Psoas muscle (tissue), 8 donors: ENCODE data around the gene ARSK. TPM values are rescaled to one million over a fixed set of nuclear protein-coding genes. Genes with fewer than 3 reads are reported as not detected.

ENCODE experiments used
- ATAC-seq, 4 donors: fragments of 200-7000 bp; cut with Tn5 transposase; one replicate each; pipeline ENCODE4 v1.9.1; 2020; ENCODE audit warnings: moderate library complexity in 3 of 4, mild to moderate bottlenecking in 2 of 4
- DNase-seq, 2 donors: peaks; one replicate each; pipeline ENCODE4 v3.0.0-alpha.2; 2020
- H3K27ac ChIP-seq: fragments of 200-600 bp; one replicate; pipeline ENCODE4 v1.8.0; 2022
- H3K27me3 ChIP-seq, 3 donors: fragments of 200-600 bp in 1 of 3; one replicate each; pipeline versions ENCODE4 v1.6.1 to v1.8.0; 2013 to 2022; ENCODE audit warnings: low read length in 2 of 3, mild to moderate bottlenecking in 2 of 3, moderate library complexity in 1 of 3; ENCODE audit not compliant: insufficient read depth in 3 of 3
- H3K36me3 ChIP-seq, 2 donors: fragments of 200-600 bp in 1 of 2; one replicate each; pipeline versions ENCODE4 v1.6.1 to v1.8.0; 2013 to 2022; ENCODE audit warnings: low read depth in 1 of 2, mild to moderate bottlenecking in 1 of 2, moderate library complexity in 1 of 2; ENCODE audit not compliant: insufficient read depth in 1 of 2
- H3K4me1 ChIP-seq: fragments of 200-600 bp; one replicate; pipeline ENCODE4 v1.8.0; 2022
- H3K4me3 ChIP-seq: fragments of 200-600 bp; one replicate; pipeline ENCODE4 v1.8.0; 2022; ENCODE audit warnings: mild to moderate bottlenecking
- H3K9me3 ChIP-seq: fragments of 200-600 bp; one replicate; pipeline ENCODE4 v1.8.0; 2022
- WGBS, 3 donors: extraction: QIAGEN DNeasy Blood & Tissue Kit; methylation state at CpG; one replicate each; pipeline versions ENCODE4 v1.1.6 to v1.1.7; 2013; 5-methylcytosine and 5-hydroxymethylcytosine counted together
- intact Hi-C, 2 donors: fragments of 100-400 bp; cut with DNase I; formaldehyde crosslinking; loops; one replicate each; pipeline versions ENCODE4 v1.11.0 to v1.14.2; 2022
- polyA plus RNA-seq, 3 donors: library from polyadenylated mRNA; stranded (reverse); fragments of 200-250 nt; gene quantifications; one replicate each; pipeline ENCODE4 v1.2.3, GENCODE V29; 2013
- total RNA-seq, 4 donors: library from RNA; stranded (reverse); fragmentation: NEBNext Ultra II Directional in 2 of 4; extraction: Animal tissue kit (Norgen Biotek cat#: 25700) in 2 of 4; gene quantifications; one replicate each; pipeline versions ENCODE4 v1.2.1 to v1.2.4, GENCODE V29; 2021 to 2023
- TF ChIP-seq, protein P1 (sequence below): fragments of 200-600 bp; IDR thresholded peaks from one replicate; pipeline ENCODE4 v1.8.0; 2022; ENCODE audit warnings: antibody characterized with exemption
- donor health status: healthy with polysubstance abuse.
- donor health status: DM: no; HTN: no; CAD: no; lungs with moderate emphysema.
- donor health status: Bipolar disorder and iron deficiency.
- donor health status: healthy.
- donor health status: DM: yes; HTN: yes; CAD: no.
- donor health status: DM: no; HTN: no; CAD: no.
- donor health status: DM: no; HTN: no; CAD: no.
- donor health status: DM: yes; HTN: yes; CAD: no.

The ARSK gene
- total and polyA plus RNA-seq, 7 donors: 1.6 to 8.5 (median 2.0) TPM

DNA sequence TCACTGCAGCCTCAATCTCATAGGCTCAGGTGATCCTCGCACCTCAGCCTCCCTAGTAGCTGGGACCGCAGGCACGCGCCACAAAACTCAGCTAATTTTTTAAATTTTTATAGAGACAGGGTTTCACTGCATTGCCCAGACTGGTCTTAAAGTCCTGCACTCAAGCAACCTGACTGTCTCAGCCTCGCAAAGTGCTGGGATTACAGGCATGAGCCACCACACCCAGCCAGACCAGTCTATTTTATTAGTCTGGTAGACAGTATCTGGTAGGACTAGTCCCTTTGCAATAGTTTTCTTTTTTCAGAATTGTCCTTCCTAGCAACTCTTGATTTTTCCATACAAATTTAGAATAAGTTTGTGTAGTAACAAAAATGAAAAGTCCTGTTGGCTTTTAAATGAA lies 50.9 kb downstream of the ARSK start:
- Histone ChIP-seq H3K4me3 (no peak overlapping the region), H3K9me3 (no peaks in the 10 kb centered on the region), H3K36me3 (peaks cover 0 to 13% of the 10 kb centered on the region in 2 donors), H3K27ac (no peak overlapping the region), H3K4me1 (no peaks in the 10 kb centered on the region), H3K27me3 (no peaks in the 10 kb centered on the region)
- no peak for ATAC-seq
- WGBS, 3 donors: 96 to 99% (median 99%) methylated on average over 5 of the region's 5 CpGs
- TF ChIP-seq, protein P1, sequence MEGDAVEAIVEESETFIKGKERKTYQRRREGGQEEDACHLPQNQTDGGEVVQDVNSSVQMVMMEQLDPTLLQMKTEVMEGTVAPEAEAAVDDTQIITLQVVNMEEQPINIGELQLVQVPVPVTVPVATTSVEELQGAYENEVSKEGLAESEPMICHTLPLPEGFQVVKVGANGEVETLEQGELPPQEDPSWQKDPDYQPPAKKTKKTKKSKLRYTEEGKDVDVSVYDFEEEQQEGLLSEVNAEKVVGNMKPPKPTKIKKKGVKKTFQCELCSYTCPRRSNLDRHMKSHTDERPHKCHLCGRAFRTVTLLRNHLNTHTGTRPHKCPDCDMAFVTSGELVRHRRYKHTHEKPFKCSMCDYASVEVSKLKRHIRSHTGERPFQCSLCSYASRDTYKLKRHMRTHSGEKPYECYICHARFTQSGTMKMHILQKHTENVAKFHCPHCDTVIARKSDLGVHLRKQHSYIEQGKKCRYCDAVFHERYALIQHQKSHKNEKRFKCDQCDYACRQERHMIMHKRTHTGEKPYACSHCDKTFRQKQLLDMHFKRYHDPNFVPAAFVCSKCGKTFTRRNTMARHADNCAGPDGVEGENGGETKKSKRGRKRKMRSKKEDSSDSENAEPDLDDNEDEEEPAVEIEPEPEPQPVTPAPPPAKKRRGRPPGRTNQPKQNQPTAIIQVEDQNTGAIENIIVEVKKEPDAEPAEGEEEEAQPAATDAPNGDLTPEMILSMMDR: no peak
- DNase-seq: no peak
- intact Hi-C loops: no loop called here

DNA sequence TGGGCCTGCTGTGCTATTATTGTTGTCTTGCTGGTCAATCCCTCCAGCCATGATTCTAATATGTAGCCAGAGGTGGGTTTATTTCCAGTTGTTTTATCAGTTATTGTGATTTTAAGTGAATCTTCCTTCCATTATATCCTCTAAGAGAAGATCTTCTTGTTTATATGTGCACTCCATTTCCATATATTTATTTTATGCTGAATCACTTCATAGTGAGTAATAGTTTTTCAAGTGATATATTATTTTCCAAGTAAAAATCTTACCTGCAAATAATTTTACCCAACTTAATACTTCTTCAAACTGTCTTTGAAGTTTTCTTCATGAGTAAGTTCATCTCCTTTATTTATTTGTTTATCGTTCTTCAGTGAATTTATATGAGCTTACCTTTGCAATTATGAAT lies 51.5 kb downstream of the ARSK start:
- no peaks in the 10 kb centered on the region for H3K4me1 ChIP-seq
- no peak overlapping the region for H3K4me3 ChIP-seq
- WGBS, 3 donors: 92 to 98% (median 95%) methylated on average over 1 of the region's 1 CpG
- H3K27ac ChIP-seq: no peak overlapping the region
- no peak for DNase-seq
- peaks cover 0 to 7% of the 10 kb centered on the region in 2 donors for H3K36me3 ChIP-seq
- no peak for ATAC-seq
- intact Hi-C loops: no loop called here
- TF ChIP-seq, protein P1: no peak
- no peaks in the 10 kb centered on the region for H3K27me3 ChIP-seq
- H3K9me3 ChIP-seq: no peaks in the 10 kb centered on the region

DNA sequence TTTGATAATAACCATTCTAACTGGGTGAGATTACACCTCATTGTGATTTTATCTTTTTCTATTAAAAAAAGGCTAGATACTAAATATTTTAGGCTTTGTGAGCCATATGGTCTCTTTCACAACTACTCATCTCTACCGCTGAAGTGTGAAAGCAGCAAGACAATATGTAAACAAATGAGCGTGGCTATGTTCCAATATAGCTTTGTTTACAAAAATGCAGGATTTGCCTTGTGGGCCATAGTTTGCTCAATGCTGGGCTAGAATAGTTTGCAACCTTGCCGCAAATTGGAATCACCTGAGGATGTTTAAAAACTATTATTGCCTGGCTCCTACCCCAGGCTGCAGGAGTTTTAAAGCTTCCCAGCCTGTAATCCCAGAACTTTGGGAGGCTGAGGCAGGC lies 54.8 kb downstream of the ARSK start:
- Histone ChIP-seq H3K27me3 (no peaks in the 10 kb centered on the region), H3K36me3 (no peaks in the 10 kb centered on the region), H3K4me3 (no peak overlapping the region), H3K27ac (no peak overlapping the region), H3K4me1 (no peaks in the 10 kb centered on the region), H3K9me3 (no peaks in the 10 kb centered on the region)
- DNase-seq (no peak), ATAC-seq (no peak)
- 87 to 89% (median 88%) methylated on average over 3 of the region's 3 CpGs for WGBS, 3 donors
- intact Hi-C loops: no loop called here
- TF ChIP-seq, protein P1: no peak

DNA sequence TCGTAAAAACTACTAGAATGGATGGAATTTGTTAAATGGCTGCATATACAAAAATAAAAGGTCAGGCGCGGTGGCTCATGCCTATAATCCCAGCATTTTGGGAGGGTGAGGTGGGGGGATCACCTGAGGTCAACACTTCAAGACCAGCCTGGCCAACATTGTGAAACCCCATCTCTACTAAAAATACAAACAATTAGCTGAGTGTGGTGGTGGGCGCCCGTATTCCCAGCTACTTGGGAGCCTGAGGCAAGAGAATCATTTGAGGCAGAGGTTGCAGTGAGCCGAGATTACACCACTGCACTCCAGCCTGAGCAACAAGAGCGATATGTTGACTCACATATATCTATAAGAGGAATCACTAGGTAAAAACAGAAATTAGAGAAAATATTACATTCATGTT lies 55.6 kb downstream of the ARSK start:
- Histone ChIP-seq H3K27me3 (no peaks in the 10 kb centered on the region), H3K36me3 (no peaks in the 10 kb centered on the region), H3K27ac (no peak overlapping the region), H3K9me3 (no peaks in the 10 kb centered on the region), H3K4me1 (no peaks in the 10 kb centered on the region), H3K4me3 (no peak overlapping the region)
- intact Hi-C loops: no loop called here
- ATAC-seq (no peak), DNase-seq (no peak)
- 90 to 95% (median 92%) methylated on average over 7 of the region's 7 CpGs for WGBS, 3 donors
- TF ChIP-seq, protein P1: no peak

DNA sequence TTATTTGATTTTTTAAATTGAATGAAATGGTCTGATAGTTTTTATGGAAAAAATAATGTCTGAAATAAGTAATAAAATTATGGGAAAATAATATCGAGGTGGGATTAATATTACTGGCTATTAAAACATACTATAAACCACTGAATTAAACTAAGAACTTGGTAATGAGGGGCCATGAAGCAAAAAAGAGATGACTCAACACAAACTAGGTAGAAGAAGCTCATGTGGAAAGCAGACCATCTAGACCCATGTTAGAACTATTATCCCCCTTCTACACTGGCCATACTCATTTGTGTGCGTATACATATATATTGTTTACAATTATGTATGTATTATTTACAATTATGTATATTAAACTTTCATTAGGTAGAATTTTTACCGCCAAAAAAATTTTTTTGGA lies 56.5 kb downstream of the ARSK start:
- 94 to 97% (median 95%) methylated on average over 3 of the region's 3 CpGs for WGBS, 3 donors
- ATAC-seq: no peak
- DNase-seq: no peak
- H3K27ac ChIP-seq: no peak overlapping the region
- no peaks in the 10 kb centered on the region for H3K4me1 ChIP-seq
- H3K36me3 ChIP-seq: no peaks in the 10 kb centered on the region
- no peaks in the 10 kb centered on the region for H3K9me3 ChIP-seq
- no peaks in the 10 kb centered on the region for H3K27me3 ChIP-seq
- intact Hi-C loops: no loop called here
- TF ChIP-seq, protein P1: no peak
- H3K4me3 ChIP-seq: no peak overlapping the region
